Endothelial cell of umbilical vein (primary cell): ENCODE results near the gene MLLT1. TPM values are rescaled to one million over a fixed set of nuclear protein-coding genes. Genes with fewer than 3 reads are reported as not detected.

ENCODE experiments used
- BruUV-seq: library from RNA; stranded (reverse); fragments of 400-500 nt; replicated peaks from 2 replicates; lab custom pipeline; 2021; lab: Mats Ljungman, UMichigan
- CTCF ChIA-PET: fragments of 300-600, 350-600 bp; sonication (Branson Sonifier 250); formaldehyde crosslinking; loops from one replicate; lab custom pipeline; 2021; ENCODE audit warnings: antibody characterized with exemption, inconsistent platforms; lab: Charles Lee
- POLR2A ChIA-PET: fragments of 300-600, 350-600 bp; sonication (Branson Sonifier 250); formaldehyde crosslinking; loops from one replicate; lab custom pipeline; 2021; ENCODE audit warnings: antibody characterized with exemption, inconsistent platforms; lab: Charles Lee
- DNase-seq: peaks from one replicate; pipeline ENCODE4 v3.0.0-alpha.2; 2011; ENCODE audit warnings: low read depth, low spot score
- FAIRE-seq: peaks from 2 replicates; lab custom pipeline; 2011; peaks lifted over from hg19 to GRCh38; lab: Jason Lieb, UNC
- H2AFZ ChIP-seq: 2 replicates; pipeline ENCODE4 v1.6.0; 2012; ENCODE audit warnings: low read depth, low read length, control low read depth, inconsistent platforms
- H3K27ac ChIP-seq: 2 replicates; pipeline ENCODE4 v1.5.1; 2011; ENCODE audit warnings: low read depth, mild to moderate bottlenecking, control low read depth, low read length, moderate library complexity; ENCODE audit not compliant: insufficient read depth
- H3K27me3 ChIP-seq, 2 experiments: 2 replicates each; pipeline versions ENCODE4 v1.6.0 to v1.6.1; 2011; ENCODE audit warnings: low read length in 2 of 2, mixed read lengths in 1 of 2; ENCODE audit not compliant: control insufficient read depth in 2 of 2, insufficient read depth in 2 of 2
- H3K36me3 ChIP-seq, 2 experiments: 2 replicates in 1 of 2; 3 replicates in 1 of 2; pipeline ENCODE4 v1.5.1; 2011; ENCODE audit warnings: low read length in 2 of 2, mild to moderate bottlenecking in 1 of 2, moderate library complexity in 1 of 2; ENCODE audit not compliant: control insufficient read depth in 2 of 2, insufficient read depth in 2 of 2; ENCODE audit errors: extremely low read depth in 1 of 2
- H3K4me1 ChIP-seq: 3 replicates; pipeline ENCODE4 v1.5.1; 2011; ENCODE audit warnings: mild to moderate bottlenecking, low read length; ENCODE audit not compliant: control insufficient read depth, insufficient read depth; ENCODE audit errors: extremely low read depth
- H3K4me2 ChIP-seq: 2 replicates; pipeline ENCODE4 v1.6.1; 2011; ENCODE audit warnings: low read length, control low read depth, mixed read lengths; ENCODE audit not compliant: insufficient read depth
- H3K4me3 ChIP-seq, 3 experiments: fragments of 200-600 bp in 1 of 3; sonication (generic), shearing (Covaris generic) in 1 of 3; replicated peaks in 1 of 3; 2 replicates each; pipeline ENCODE4 v1.5.1; 2011 to 2016; ENCODE audit warnings: control low read depth in 3 of 3, low read length in 3 of 3, mild to moderate bottlenecking in 2 of 3, inconsistent platforms in 1 of 3, low read depth in 1 of 3, moderate library complexity in 1 of 3; ENCODE audit not compliant: insufficient read depth in 1 of 3
- H3K79me2 ChIP-seq: 2 replicates; pipeline ENCODE4 v1.6.0; 2012; ENCODE audit warnings: low read length, inconsistent platforms; ENCODE audit not compliant: control insufficient read depth, insufficient read depth
- H3K9ac ChIP-seq: replicated peaks from 2 replicates; pipeline ENCODE3; 2011; ENCODE audit warnings: low read length, control low read depth; ENCODE audit not compliant: insufficient read depth; ENCODE audit errors: extremely low read depth
- H3K9me1 ChIP-seq: replicated peaks from 3 replicates; pipeline ENCODE4 v1.6.0; 2011; ENCODE audit warnings: mild to moderate bottlenecking, low read length; ENCODE audit not compliant: control insufficient read depth, insufficient read depth; ENCODE audit errors: extremely low read depth
- H3K9me3 ChIP-seq: replicated peaks from 2 replicates; pipeline ENCODE4 v1.5.1; 2012; ENCODE audit warnings: low read length, inconsistent platforms; ENCODE audit not compliant: control insufficient read depth, insufficient read depth
- H4K20me1 ChIP-seq: replicated peaks from 2 replicates; pipeline ENCODE3; 2011; ENCODE audit warnings: mild to moderate bottlenecking, low read length; ENCODE audit not compliant: control insufficient read depth, insufficient read depth; ENCODE audit errors: extremely low read depth
- EZH2 ChIP-seq: IDR thresholded peaks from 2 replicates; pipeline ENCODE4 v1.6.1; 2012; ENCODE audit warnings: borderline replicate concordance, low read depth, mild to moderate bottlenecking, moderate library complexity, low read length, inconsistent platforms; ENCODE audit not compliant: severe bottlenecking
- FOS ChIP-seq: IDR thresholded peaks from 2 replicates; pipeline ENCODE4 v1.6.1; 2011; ENCODE audit warnings: mild to moderate bottlenecking, low read length, moderate library complexity, borderline replicate concordance; ENCODE audit not compliant: insufficient read depth
- GATA2 ChIP-seq: IDR thresholded peaks from 2 replicates; pipeline ENCODE4 v1.7.0; 2011; ENCODE audit warnings: low read depth, mild to moderate bottlenecking, moderate library complexity, mixed read lengths, low read length; ENCODE audit not compliant: insufficient read length, insufficient read depth
- JUN ChIP-seq: IDR thresholded peaks from 2 replicates; pipeline ENCODE4 v1.6.1; 2011; ENCODE audit warnings: borderline replicate concordance, low read depth; ENCODE audit not compliant: insufficient read length, insufficient read depth
- MYC ChIP-seq: IDR thresholded peaks from one replicate; pipeline ENCODE4 v1.6.1; 2011; ENCODE audit warnings: mild to moderate bottlenecking, low read depth, low read length
- POLR2A ChIP-seq: IDR thresholded peaks from 2 replicates; pipeline ENCODE4 v1.6.1; 2012; ENCODE audit warnings: low read depth, mild to moderate bottlenecking, control low read depth, low read length
- POLR2AphosphoS5 ChIP-seq: IDR thresholded peaks from 2 replicates; pipeline ENCODE4 v1.6.1; 2012; ENCODE audit warnings: low read depth, mild to moderate bottlenecking, control low read depth, low read length, moderate library complexity; ENCODE audit not compliant: insufficient read depth
- dilution Hi-C: fragments of 300-500 bp; cut with MboI; formaldehyde crosslinking; loops from one replicate; pipeline ENCODE4 v1.15.0; 2019; ENCODE audit warnings: low sequenced_read_pairs; ENCODE audit not compliant: extremely low pct_ligation_motif_present
- intact Hi-C: fragments of 100-400 bp; cut with micrococcal nuclease; formaldehyde crosslinking; loops from one replicate; pipeline ENCODE4 v1.10.0; 2022
- polyA plus RNA-seq, 4 experiments: library from polyadenylated mRNA; depleted of rRNA in 3 of 4; stranded (reverse) in 3 of 4; unstranded in 1 of 4; fragments of >200 nt; gene quantifications; 2 replicates each; pipeline versions ENCODE4 v1.2.1 to v1.2.3, GENCODE V29; 2011 to 2012; ENCODE audit warnings: missing spikeins in 1 of 4
- total RNA-seq: library from RNA; stranded (reverse); gene quantifications from 2 replicates; pipeline ENCODE4 v1.2.3, GENCODE V29; 2021
- TF ChIP-seq, protein P1 (sequence below), 2 donors: IDR thresholded peaks; 1 replicate in 1 of 2; 2 replicates in 1 of 2; pipeline ENCODE4 v1.5.1; 2011; ENCODE audit warnings: low read length in 2 of 2, mild to moderate bottlenecking in 2 of 2, moderate library complexity in 2 of 2, control low read depth in 1 of 2, inconsistent platforms in 1 of 2, low read depth in 1 of 2; ENCODE audit not compliant: insufficient read depth in 1 of 2; ENCODE audit errors: extremely low read depth in 1 of 2
- TF ChIP-seq, protein P2 (sequence below): IDR thresholded peaks from 2 replicates; pipeline ENCODE4 v1.6.1; 2011; ENCODE audit not compliant: insufficient read depth, insufficient read length

Gene MLLT1
- total and polyA plus RNA-seq, 2 donors (not counting 3 experiments of a cell fraction or from before 2014, with no cell fraction given) = 43.9 to 84.8 TPM

DNA sequence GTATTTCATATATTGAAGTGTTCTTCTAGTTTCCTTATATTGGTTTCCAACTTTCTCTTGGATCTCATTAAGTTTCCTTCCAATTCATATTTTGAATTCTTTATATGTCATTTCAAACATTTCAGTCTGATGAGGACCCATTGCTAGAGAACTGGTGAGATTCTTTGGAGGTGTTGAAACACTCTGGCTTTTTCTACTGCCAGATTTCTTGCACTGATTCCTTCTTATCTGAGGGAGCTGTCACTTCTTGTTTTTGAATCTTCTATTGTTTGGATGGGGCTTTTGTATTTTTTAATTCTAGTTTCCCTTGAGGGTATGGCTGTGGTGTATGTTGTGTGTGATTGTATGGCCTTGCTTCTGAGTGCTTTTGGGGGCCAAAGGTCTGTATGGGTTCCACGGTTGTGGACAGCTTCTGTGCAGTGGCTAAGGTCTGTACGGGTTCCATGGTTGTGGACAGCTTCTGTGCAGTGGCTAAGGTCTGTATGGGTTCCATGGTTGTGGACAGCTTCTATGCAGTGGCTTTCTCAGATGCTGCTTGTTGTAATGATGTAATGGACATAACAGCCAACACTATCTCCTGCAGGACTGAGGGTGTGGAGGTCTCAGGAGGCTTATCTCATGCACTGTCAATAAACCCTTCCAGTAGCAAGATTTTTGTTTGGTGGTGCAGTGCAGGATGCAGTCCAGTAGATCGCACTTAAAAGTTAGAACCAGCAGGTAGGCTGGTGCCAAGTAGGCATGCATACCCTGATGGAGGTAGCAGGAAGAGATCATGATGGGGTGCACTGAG, 107.5 kb downstream of the MLLT1 start:
- Histone ChIP-seq H3K27me3 (peaks cover 6 to 11% of the 10 kb centered on the region in 2 experiments), H3K4me1 (no peaks in the 10 kb centered on the region), H3K9me3 (no peaks in the 10 kb centered on the region), H3K4me3 (no peak overlapping the region), H3K9ac (no peak overlapping the region), H2AFZ (no peak overlapping the region), H3K4me2 (no peak overlapping the region), H3K27ac (no peak overlapping the region), H3K9me1 (no peaks in the 10 kb centered on the region), H4K20me1 (no peaks in the 10 kb centered on the region), H3K79me2 (no peaks in the 10 kb centered on the region), H3K36me3 (no peaks in the 10 kb centered on the region)
- TF ChIP-seq MYC (no peak), GATA2 (no peak), JUN (no peak), POLR2A (no peak), POLR2AphosphoS5 (no peak), FOS (no peak), EZH2 (no peak)
- TF ChIP-seq, protein P1, sequence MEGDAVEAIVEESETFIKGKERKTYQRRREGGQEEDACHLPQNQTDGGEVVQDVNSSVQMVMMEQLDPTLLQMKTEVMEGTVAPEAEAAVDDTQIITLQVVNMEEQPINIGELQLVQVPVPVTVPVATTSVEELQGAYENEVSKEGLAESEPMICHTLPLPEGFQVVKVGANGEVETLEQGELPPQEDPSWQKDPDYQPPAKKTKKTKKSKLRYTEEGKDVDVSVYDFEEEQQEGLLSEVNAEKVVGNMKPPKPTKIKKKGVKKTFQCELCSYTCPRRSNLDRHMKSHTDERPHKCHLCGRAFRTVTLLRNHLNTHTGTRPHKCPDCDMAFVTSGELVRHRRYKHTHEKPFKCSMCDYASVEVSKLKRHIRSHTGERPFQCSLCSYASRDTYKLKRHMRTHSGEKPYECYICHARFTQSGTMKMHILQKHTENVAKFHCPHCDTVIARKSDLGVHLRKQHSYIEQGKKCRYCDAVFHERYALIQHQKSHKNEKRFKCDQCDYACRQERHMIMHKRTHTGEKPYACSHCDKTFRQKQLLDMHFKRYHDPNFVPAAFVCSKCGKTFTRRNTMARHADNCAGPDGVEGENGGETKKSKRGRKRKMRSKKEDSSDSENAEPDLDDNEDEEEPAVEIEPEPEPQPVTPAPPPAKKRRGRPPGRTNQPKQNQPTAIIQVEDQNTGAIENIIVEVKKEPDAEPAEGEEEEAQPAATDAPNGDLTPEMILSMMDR (IDR thresholded peaks at IDR 0.05; ENCODE audit: extremely low read depth in 1 of 2, insufficient read depth in 1 of 2, low read depth in 1 of 2, low read length in 2 of 2) = no peak
- TF ChIP-seq, protein P2, sequence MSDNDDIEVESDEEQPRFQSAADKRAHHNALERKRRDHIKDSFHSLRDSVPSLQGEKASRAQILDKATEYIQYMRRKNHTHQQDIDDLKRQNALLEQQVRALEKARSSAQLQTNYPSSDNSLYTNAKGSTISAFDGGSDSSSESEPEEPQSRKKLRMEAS = no peak
- no TSS peak for BruUV-seq
- POLR2A ChIA-PET = no interaction called here
- intact Hi-C loops (no loop called here), dilution Hi-C loops (no loop called here)
- CTCF ChIA-PET = no interaction called here
- FAIRE-seq (no peak), DNase-seq (no peak)
